GM12878 (cell line): ENCODE data around the gene SLC9A3. TPM values are rescaled to one million over a fixed set of nuclear protein-coding genes. Genes with fewer than 3 reads are reported as not detected.

ENCODE experiments used
- BCL11A ChIP-seq: IDR thresholded peaks from 2 replicates; pipeline ENCODE4 v1.6.1; 2011; ENCODE audit warnings: low read depth, low read length
- CBX3 ChIP-seq: fragments of 200-600 bp; sonication (generic); IDR thresholded peaks from 2 replicates; pipeline ENCODE4 v1.6.1; 2016; ENCODE audit warnings: low read depth, borderline replicate concordance
- CREM ChIP-seq: IDR thresholded peaks from 2 replicates; pipeline ENCODE4 v1.6.1; 2014; ENCODE audit warnings: antibody characterized with exemption, low read depth
- EED ChIP-seq: sonication (generic); IDR thresholded peaks from 2 replicates; pipeline ENCODE4 v1.6.1; 2016; ENCODE audit warnings: antibody characterized with exemption, low read depth
- EGR1 ChIP-seq, 2 experiments: IDR thresholded peaks; 1 replicate in 1 of 2; 2 replicates in 1 of 2; pipeline ENCODE4 v1.6.1; 2011 to 2012; ENCODE audit warnings: low read depth in 2 of 2, low read length in 2 of 2, borderline replicate concordance in 1 of 2, mild to moderate bottlenecking in 1 of 2, moderate library complexity in 1 of 2
- GABPA ChIP-seq: IDR thresholded peaks from 2 replicates; pipeline ENCODE4 v1.6.1; 2014; ENCODE audit warnings: antibody characterized with exemption, low read depth, mild to moderate bottlenecking, inconsistent platforms
- HDGF ChIP-seq: fragments of 450-650 bp; IDR thresholded peaks from 2 replicates; pipeline ENCODE4 v1.6.1; 2016; ENCODE audit warnings: antibody characterized with exemption
- NBN ChIP-seq: fragments of 450-650 bp; IDR thresholded peaks from 2 replicates; pipeline ENCODE4 v1.6.1; 2016
- NR2C1 ChIP-seq: fragments of 450-650 bp; IDR thresholded peaks from 2 replicates; pipeline ENCODE4 v1.6.1; 2017; ENCODE audit warnings: antibody characterized with exemption, mild to moderate bottlenecking, moderate library complexity
- PML ChIP-seq: IDR thresholded peaks from 2 replicates; pipeline ENCODE4 v1.6.1; 2012; ENCODE audit warnings: low read length, inconsistent platforms
- POLR2AphosphoS2 ChIP-seq: IDR thresholded peaks from 2 replicates; pipeline ENCODE4 v1.6.1; 2011; ENCODE audit warnings: low read depth, mild to moderate bottlenecking, low read length, improper control_type of control experiment, moderate library complexity
- SIN3A ChIP-seq: IDR thresholded peaks from 2 replicates; pipeline ENCODE4 v1.6.1; 2012; ENCODE audit warnings: low read depth, low read length, improper control_type of control experiment
- SREBF2 ChIP-seq: IDR thresholded peaks from 2 replicates; pipeline ENCODE4 v1.6.1; 2012; ENCODE audit warnings: mild to moderate bottlenecking, low read length
- YBX1 ChIP-seq: fragments of 450-650 bp; IDR thresholded peaks from 2 replicates; pipeline ENCODE4 v1.6.1; 2016; ENCODE audit warnings: antibody characterized with exemption
- ZNF24 ChIP-seq: fragments of 450-650 bp; IDR thresholded peaks from 2 replicates; pipeline ENCODE4 v1.6.1; 2017; ENCODE audit warnings: antibody characterized with exemption, mild to moderate bottlenecking
- polyA plus RNA-seq, 11 experiments: library from polyadenylated mRNA; depleted of rRNA in 4 of 11; unstranded in 6 of 11; stranded (reverse) in 5 of 11; fragments of >200 nt; fragmentation: Nextera tagmentation in 4 of 11; fragmentation: Illumina TruSeq in 1 of 11; extraction: Ambion mirVana in 4 of 11; extraction: Trizol in 1 of 11; gene quantifications; 1 replicate in 1 of 11; 2 replicates in 10 of 11; pipeline versions ENCODE4 v1.2.1 to v1.2.3, GENCODE V29; 2011 to 2016; ENCODE audit warnings: inconsistent platforms in 2 of 11, missing spikeins in 2 of 11, low read depth in 1 of 11
- total RNA-seq, 4 experiments: library from RNA; depleted of rRNA in 3 of 4; stranded (reverse); fragments of >200 nt in 3 of 4; fragmentation: Illumina TruSeq in 1 of 4; extraction: Trizol in 1 of 4; gene quantifications; 2 replicates each; pipeline versions ENCODE4 v1.2.1 to v1.2.3, GENCODE V29; 2013 to 2021
- TF ChIP-seq, protein P1 (sequence below): IDR thresholded peaks from 2 replicates; pipeline ENCODE4 v1.6.1; 2012; ENCODE audit warnings: low read depth, low read length, improper control_type of control experiment
- TF ChIP-seq, protein P2 (sequence below): fragments of 450-650 bp; IDR thresholded peaks from 2 replicates; pipeline ENCODE4 v1.6.1; 2017; ENCODE audit warnings: mild to moderate bottlenecking, low read depth, inconsistent platforms; ENCODE audit not compliant: poor library complexity, severe bottlenecking
- TF ChIP-seq, protein P3 (sequence below): IDR thresholded peaks from 2 replicates; pipeline ENCODE4 v1.6.1; 2012; ENCODE audit warnings: low read depth, low read length, improper control_type of control experiment
- TF ChIP-seq, protein P4 (sequence below): IDR thresholded peaks from 2 replicates; pipeline ENCODE4 v1.6.1; 2012; ENCODE audit warnings: improper control_type of control experiment, low read depth, low read length; ENCODE audit not compliant: insufficient replicate concordance

Gene SLC9A3
- total and polyA plus RNA-seq, 10 of the 15 experiments (the other 5 are each of a cell fraction or from before 2014, with no cell fraction given), result 0.04 to 5.2 (median 2.3) TPM; not detected in 1

DNA sequence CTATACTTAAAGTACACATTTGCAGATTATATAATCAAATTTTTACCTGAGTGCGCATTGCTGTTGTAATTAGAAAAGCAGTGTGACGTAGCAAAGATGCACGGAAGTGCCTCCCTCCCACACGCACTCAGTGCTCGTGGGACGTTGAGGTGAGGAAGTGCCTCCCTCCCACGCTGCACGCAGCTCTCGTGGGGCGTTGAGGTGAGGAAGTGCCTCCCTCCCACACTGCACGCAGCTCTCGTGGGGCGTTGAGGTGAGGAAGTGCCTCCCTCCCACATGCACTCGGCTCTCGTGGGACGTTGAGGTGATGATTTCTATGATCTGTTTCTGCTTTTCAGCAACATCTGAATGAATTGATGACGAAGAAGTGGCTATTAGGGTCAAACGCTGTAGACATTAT, 60.3 kb downstream of the SLC9A3 start (continued):
- TF ChIP-seq, protein P1, sequence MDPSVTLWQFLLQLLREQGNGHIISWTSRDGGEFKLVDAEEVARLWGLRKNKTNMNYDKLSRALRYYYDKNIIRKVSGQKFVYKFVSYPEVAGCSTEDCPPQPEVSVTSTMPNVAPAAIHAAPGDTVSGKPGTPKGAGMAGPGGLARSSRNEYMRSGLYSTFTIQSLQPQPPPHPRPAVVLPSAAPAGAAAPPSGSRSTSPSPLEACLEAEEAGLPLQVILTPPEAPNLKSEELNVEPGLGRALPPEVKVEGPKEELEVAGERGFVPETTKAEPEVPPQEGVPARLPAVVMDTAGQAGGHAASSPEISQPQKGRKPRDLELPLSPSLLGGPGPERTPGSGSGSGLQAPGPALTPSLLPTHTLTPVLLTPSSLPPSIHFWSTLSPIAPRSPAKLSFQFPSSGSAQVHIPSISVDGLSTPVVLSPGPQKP, result no peak
- TF ChIP-seq EED (no peak), SREBF2 (no peak), BCL11A (peak; percentile 57), CBX3 (no peak), NBN (no peak), POLR2AphosphoS2 (no peak), NR2C1 (no peak), HDGF (no peak), ZNF24 (no peak), EGR1 (IDR thresholded peaks at IDR 0.05; ENCODE audit: borderline replicate concordance in 1 of 2, low read depth in 2 of 2, low read length in 2 of 2) (peak in 1 of 2 experiments; percentile 89; a peak in 2 of 3 replicates), GABPA (no peak; the same call in 1 of the 2 replicates), CREM (peak; percentile 71; the same call in 1 of the 2 replicates), SIN3A (no peak), YBX1 (no peak), PML (no peak)
- TF ChIP-seq, protein P2, sequence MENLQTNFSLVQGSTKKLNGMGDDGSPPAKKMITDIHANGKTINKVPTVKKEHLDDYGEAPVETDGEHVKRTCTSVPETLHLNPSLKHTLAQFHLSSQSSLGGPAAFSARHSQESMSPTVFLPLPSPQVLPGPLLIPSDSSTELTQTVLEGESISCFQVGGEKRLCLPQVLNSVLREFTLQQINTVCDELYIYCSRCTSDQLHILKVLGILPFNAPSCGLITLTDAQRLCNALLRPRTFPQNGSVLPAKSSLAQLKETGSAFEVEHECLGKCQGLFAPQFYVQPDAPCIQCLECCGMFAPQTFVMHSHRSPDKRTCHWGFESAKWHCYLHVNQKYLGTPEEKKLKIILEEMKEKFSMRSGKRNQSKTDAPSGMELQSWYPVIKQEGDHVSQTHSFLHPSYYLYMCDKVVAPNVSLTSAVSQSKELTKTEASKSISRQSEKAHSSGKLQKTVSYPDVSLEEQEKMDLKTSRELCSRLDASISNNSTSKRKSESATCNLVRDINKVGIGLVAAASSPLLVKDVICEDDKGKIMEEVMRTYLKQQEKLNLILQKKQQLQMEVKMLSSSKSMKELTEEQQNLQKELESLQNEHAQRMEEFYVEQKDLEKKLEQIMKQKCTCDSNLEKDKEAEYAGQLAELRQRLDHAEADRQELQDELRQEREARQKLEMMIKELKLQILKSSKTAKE, result no peak
- TF ChIP-seq, protein P3, sequence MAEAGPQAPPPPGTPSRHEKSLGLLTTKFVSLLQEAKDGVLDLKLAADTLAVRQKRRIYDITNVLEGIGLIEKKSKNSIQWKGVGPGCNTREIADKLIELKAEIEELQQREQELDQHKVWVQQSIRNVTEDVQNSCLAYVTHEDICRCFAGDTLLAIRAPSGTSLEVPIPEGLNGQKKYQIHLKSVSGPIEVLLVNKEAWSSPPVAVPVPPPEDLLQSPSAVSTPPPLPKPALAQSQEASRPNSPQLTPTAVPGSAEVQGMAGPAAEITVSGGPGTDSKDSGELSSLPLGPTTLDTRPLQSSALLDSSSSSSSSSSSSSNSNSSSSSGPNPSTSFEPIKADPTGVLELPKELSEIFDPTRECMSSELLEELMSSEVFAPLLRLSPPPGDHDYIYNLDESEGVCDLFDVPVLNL, result no peak
- TF ChIP-seq, protein P4, sequence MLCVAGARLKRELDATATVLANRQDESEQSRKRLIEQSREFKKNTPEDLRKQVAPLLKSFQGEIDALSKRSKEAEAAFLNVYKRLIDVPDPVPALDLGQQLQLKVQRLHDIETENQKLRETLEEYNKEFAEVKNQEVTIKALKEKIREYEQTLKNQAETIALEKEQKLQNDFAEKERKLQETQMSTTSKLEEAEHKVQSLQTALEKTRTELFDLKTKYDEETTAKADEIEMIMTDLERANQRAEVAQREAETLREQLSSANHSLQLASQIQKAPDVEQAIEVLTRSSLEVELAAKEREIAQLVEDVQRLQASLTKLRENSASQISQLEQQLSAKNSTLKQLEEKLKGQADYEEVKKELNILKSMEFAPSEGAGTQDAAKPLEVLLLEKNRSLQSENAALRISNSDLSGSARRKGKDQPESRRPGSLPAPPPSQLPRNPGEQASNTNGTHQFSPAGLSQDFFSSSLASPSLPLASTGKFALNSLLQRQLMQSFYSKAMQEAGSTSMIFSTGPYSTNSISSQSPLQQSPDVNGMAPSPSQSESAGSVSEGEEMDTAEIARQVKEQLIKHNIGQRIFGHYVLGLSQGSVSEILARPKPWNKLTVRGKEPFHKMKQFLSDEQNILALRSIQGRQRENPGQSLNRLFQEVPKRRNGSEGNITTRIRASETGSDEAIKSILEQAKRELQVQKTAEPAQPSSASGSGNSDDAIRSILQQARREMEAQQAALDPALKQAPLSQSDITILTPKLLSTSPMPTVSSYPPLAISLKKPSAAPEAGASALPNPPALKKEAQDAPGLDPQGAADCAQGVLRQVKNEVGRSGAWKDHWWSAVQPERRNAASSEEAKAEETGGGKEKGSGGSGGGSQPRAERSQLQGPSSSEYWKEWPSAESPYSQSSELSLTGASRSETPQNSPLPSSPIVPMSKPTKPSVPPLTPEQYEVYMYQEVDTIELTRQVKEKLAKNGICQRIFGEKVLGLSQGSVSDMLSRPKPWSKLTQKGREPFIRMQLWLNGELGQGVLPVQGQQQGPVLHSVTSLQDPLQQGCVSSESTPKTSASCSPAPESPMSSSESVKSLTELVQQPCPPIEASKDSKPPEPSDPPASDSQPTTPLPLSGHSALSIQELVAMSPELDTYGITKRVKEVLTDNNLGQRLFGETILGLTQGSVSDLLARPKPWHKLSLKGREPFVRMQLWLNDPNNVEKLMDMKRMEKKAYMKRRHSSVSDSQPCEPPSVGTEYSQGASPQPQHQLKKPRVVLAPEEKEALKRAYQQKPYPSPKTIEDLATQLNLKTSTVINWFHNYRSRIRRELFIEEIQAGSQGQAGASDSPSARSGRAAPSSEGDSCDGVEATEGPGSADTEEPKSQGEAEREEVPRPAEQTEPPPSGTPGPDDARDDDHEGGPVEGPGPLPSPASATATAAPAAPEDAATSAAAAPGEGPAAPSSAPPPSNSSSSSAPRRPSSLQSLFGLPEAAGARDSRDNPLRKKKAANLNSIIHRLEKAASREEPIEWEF, result no peak
